ENCODE results near the gene NPAS3.

GRCh38 chr14:33777681-33778080 lies 839.0 kb downstream of the NPAS3 start:
- TF ChIP-seq CTCF (IDR thresholded peaks at IDR 0.05) (no peak), REST (IDR thresholded peaks at IDR 0.05) (no peak), EP300 (IDR thresholded peaks at IDR 0.05) (no peak), RAD21 (conservative IDR thresholded peaks at IDR 0.05 in 1 of 2, IDR thresholded peaks at IDR 0.05 in 1 of 2) (no peak), MAX (IDR thresholded peaks at IDR 0.05) (no peak), POLR2A (IDR thresholded peaks at IDR 0.05; ENCODE audit: low read length) (no peak), E2F6 (IDR thresholded peaks at IDR 0.05; ENCODE audit: borderline replicate concordance, low read depth) (no peak), MAFK (IDR thresholded peaks at IDR 0.05; ENCODE audit: partially characterized antibody) (no peak)

All from A549 (cell line).